GM13976 (cell line): Measurements from ENCODE around the gene PNKD.
"Not testable (repeated sequence)": the region's sequence is repeated elsewhere in the genome, so short reads cannot be mapped to it uniquely, and the experiment has no call there.

ENCODE experiments used
- DNase-seq: peaks from one replicate; pipeline ENCODE4 v3.0.0; 2012; ENCODE audit warnings: low spot score
- in situ Hi-C: fragments of 300-500 bp; cut with MboI; formaldehyde crosslinking; loops from one replicate; pipeline ENCODE4 v1.12.0; 2022; ENCODE audit warnings: low sequenced_read_pairs, mixed read lengths, inconsistent platforms; ENCODE audit not compliant: unreplicated experiment
- TF ChIP-seq, protein P1 (sequence below): IDR thresholded peaks from 2 replicates; pipeline ENCODE4 v1.5.1; 2012; ENCODE audit warnings: borderline replicate concordance, mild to moderate bottlenecking; ENCODE audit not compliant: insufficient read depth; ENCODE audit errors: extremely low read depth, missing control alignments, control extremely low read depth

The PNKD gene

DNA sequence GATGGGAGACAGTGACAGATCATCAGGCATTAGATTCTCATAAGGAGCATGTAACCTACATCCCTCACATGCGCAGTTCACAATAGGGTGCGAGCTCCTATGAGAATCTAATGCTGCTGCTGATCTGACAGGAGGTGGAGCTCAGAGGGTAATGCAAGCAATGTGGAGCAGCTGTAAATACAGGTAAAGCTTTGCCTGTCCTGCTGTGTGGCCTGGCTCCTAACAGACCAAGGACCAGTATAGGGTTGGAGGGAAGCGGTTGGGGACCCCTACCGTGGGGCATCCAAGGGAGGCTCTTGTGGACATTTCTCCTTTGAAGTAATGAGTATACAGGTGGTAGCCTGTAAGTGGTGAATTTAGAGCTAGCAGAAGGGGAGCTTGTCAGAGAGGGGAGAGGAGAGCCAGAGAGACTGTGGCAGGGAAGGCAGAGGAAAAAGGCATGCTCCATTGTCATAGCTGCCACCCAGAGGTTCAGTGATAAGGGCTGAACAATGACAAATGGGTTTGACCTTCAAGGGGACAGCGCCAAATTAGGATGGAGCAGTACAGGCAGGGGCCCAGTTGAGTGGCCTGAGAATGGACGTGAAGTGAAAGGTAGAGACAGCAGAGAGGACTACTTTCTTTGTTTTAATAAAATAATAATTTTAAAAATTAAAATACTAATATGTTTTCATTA, 37.2 kb downstream of the PNKD start:
- in situ Hi-C loops = loop anchor here (10.0 kb wide), 1 partner anchor 47 kb away; the partner anchor contains the start of gene CATIP

DNA sequence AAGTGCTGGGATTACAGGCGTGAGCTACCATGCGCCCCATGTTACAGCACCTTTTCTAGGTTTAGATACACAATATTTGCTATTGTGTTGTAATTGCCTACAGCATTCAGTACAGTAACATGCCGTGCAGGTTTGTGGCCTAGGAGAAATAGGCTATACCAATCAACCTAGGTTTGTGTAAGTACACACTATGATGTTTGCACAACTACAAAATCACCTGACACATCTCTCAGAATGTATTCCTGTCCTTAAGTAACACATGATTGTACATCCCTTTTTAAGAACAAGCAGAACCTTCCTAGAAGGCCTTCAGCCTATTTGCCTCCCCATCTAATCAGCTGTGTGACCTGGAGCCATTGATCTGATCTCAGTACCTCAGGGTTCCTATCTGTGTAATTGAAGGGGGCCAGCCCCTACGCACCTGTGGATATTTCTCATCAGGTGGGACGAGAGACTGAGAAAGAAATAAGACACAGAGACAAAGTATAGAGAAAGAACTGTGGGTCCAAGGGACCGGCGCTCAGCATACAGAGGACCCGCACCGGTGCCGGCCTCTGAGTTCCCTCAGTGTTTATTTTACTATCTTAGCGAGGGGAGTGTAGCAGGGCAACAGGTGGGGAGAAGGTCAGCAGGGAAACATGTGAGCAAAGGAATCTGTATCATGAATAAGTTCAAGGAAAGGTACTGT, 40.7 kb downstream of the PNKD start:
- DNase-seq = no peak
- TF ChIP-seq, protein P1, sequence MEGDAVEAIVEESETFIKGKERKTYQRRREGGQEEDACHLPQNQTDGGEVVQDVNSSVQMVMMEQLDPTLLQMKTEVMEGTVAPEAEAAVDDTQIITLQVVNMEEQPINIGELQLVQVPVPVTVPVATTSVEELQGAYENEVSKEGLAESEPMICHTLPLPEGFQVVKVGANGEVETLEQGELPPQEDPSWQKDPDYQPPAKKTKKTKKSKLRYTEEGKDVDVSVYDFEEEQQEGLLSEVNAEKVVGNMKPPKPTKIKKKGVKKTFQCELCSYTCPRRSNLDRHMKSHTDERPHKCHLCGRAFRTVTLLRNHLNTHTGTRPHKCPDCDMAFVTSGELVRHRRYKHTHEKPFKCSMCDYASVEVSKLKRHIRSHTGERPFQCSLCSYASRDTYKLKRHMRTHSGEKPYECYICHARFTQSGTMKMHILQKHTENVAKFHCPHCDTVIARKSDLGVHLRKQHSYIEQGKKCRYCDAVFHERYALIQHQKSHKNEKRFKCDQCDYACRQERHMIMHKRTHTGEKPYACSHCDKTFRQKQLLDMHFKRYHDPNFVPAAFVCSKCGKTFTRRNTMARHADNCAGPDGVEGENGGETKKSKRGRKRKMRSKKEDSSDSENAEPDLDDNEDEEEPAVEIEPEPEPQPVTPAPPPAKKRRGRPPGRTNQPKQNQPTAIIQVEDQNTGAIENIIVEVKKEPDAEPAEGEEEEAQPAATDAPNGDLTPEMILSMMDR = no peak
- in situ Hi-C loops = no loop called here

More for the DNA sequence above, 37.2 kb downstream of the PNKD start:
- TF ChIP-seq, protein P1 = no peak
- DNase-seq = no peak

DNA sequence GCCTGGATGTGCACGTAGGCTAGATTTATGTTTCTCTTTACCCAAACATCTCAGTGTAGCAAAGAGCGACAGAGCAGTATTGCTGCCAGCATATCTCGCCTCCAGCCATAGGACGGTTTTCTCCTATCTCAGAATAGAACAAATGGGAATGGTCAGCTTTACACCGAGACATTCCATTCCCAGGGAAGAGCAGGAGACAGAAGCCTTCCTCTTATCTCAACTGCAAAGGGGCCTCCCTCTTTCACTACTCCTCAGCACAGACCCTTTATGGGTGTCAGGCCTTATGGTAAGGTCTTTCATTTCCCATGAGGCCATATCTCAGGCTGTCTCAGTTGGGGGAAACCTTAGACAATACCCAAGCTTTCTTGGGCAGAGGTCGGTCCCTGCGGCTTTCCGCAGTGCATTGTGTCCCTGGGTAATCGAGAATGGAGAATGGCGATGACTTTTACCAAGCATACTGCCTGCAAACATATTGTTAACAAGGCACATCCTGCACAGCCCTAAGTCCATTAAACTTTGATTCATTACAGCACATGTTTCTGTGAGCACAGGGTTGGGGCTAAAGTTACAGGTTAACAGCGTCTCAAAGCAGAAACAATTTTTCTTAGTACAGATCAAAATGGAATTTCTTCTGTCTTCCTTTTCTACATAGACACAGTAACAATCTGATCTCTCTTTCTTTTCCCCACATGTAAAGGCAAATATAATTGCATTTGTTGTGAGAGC, 41.4 kb downstream of the PNKD start:
- in situ Hi-C loops = not testable (repeated sequence)

DNA sequence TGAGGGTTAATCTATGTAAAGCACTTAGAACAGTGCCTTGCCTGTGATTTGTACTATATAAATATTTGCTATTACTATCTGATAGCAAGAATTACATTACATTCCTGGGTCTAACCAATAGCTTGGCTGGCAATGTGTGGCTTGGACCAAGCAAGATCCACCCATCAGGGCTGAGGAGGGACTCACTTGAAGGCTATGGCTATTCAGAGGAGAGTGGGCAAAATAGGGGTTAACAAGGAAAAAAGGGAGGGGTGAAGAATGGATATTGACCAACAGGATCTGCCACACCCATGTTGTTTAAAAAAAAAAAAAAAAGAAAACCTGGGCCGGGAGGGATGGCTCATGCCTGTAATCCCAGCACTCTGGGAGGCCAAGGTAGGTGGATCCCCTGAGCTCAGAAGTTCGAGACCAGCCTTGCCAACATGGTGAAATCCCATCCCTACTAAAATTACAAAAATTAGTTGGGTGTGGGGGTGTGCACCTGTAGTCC, 42.0 kb downstream of the PNKD start:
- no peak for DNase-seq
- in situ Hi-C loops = no loop called here
- TF ChIP-seq, protein P1 = no peak

More for the DNA sequence above, 41.4 kb downstream of the PNKD start:
- not testable (repeated sequence) for DNase-seq

DNA sequence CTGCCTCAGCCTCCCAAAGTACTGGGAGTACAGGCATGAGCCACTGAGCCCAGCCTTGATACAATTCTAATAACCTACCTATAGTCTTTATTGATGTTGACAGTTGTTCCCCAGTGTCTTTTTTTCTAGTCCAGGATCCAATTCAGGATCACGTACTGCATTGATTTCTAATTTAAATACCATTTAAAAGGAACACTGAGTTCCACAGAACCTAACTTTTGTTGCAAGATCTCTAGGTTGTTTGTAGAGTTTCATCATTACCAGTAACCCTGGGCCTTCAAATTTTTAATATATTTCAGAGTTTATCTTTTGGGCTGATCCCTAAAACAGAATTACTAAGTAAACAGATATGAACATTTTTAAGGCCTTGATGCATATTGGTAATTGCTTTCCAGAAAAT, 43.0 kb downstream of the PNKD start:
- no peak for DNase-seq
- TF ChIP-seq, protein P1 = no peak
- in situ Hi-C loops = no loop called here

DNA sequence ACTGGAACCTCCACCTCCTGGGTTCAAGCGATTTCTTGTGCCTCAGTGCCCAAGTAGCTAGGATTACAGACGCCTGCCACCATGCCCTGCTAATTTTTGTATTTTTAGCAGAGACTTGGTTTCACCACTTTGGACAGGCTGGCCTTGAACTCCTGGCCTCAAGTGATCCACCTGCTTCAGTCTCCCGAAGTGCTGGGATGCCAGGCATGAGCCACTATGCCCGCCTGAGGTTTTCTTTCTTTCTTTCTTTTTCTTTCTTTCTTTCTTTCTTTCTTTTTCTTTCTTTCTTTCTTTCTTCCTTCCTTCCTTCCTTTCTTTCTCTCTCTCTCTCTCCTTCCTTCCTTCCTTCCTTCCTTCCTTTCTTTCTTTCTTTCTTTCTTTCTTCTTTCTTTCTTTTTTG, 44.4 kb downstream of the PNKD start:
- DNase-seq, in situ Hi-C loops: not testable (repeated sequence)

DNA sequence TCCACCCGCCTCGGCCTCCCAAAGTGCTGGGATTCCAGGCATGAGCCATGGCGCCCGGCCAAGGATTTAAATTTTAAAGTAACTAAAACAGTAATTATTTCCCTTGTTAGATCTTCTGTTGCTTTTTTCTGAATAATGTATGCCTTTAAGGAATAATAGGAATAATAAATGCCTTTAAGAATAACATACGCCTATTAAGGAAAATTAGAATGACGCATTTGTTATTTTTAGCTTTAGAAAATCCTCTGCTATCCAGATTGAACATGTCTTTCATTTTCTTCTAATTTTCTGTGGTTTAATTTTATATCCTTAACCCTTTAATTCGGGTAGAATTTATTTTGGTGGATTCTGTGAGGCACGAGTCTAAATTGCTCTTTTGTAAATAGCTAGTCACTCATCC, 45.1 kb downstream of the PNKD start:
- DNase-seq = no peak
- in situ Hi-C loops = no loop called here

More for the DNA sequence above, 45.1 kb downstream of the PNKD start:
- TF ChIP-seq, protein P1 = no peak
